ENCODE results near the gene LGSN.
"Not testable (repeated sequence)": the region's sequence is repeated elsewhere in the genome, so short reads cannot be mapped to it uniquely, and the experiment has no call there.

The LGSN gene
- total RNA-seq: 0 to 1.1 (median 0.37) reads per million in 4 experiments

- DNase-seq: no peak
These were observed at the start of gene LGSN for GRCh38 chr6:63319939-63320338. Gene LGSN, minus strand, starts transcription at chr6:63319983. Its CDS starts 40 bp downstream, at chr6:63319943.

- DNase-seq: no peak
These were observed 48.6 kb upstream of the LGSN start for GRCh38 chr6:63368347-63368746.

GRCh38 chr6:63362500-63363120, 42.8 kb upstream of the LGSN start:
- not testable (repeated sequence) for DNase-seq

- not testable (repeated sequence) for DNase-seq
These were observed 37.6 kb upstream of the LGSN start for GRCh38 chr6:63357384-63357783.

- DNase-seq: no peak
These were observed 35.8 kb upstream of the LGSN start for GRCh38 chr6:63355632-63356031.

- no peak for DNase-seq
These were observed 33.5 kb upstream of the LGSN start for GRCh38 chr6:63353286-63353630.

- no peak for DNase-seq
These were observed 32.9 kb upstream of the LGSN start for GRCh38 chr6:63352544-63353285.

GRCh38 chr6:63352069-63352543, 32.3 kb upstream of the LGSN start:
- no peak for DNase-seq

- DNase-seq: no peak
These were observed 29.6 kb upstream of the LGSN start for GRCh38 chr6:63349401-63349800.

GRCh38 chr6:63348836-63349235, 29.1 kb upstream of the LGSN start:
- no peak for DNase-seq

GRCh38 chr6:63347599-63347998, 27.8 kb upstream of the LGSN start:
- DNase-seq: no peak

GRCh38 chr6:63346217-63346835, 26.5 kb upstream of the LGSN start:
- DNase-seq: no peak

GRCh38 chr6:63340351-63340750, 20.6 kb upstream of the LGSN start:
- no peak for DNase-seq

GRCh38 chr6:63334652-63335051, 14.9 kb upstream of the LGSN start:
- not testable (repeated sequence) for DNase-seq

- DNase-seq: no peak
These were observed 13.7 kb upstream of the LGSN start for GRCh38 chr6:63333440-63333839.

GRCh38 chr6:63326630-63327029, 6.8 kb upstream of the LGSN start:
- not testable (repeated sequence) for DNase-seq

GRCh38 chr6:63322981-63323380, 3.2 kb upstream of the LGSN start:
- DNase-seq: no peak

- DNase-seq: no peak
These were observed 2.0 kb upstream of the LGSN start for GRCh38 chr6:63321821-63322220.

GRCh38 chr6:63317641-63318040, 2.1 kb downstream of the LGSN start:
- DNase-seq: no peak

GRCh38 chr6:63316113-63316512, 3.7 kb downstream of the LGSN start:
- no peak for DNase-seq

- DNase-seq: no peak
These were observed 6.7 kb downstream of the LGSN start for GRCh38 chr6:63313111-63313510.

GRCh38 chr6:63307581-63308246, 12.1 kb downstream of the LGSN start:
- DNase-seq: no peak

GRCh38 chr6:63306420-63306819, 13.4 kb downstream of the LGSN start:
- DNase-seq: no peak

Data from effector CD8-positive, alpha-beta T cell (primary cell).